ENCODE data around the gene DENND2A.

The DENND2A gene

DNA sequence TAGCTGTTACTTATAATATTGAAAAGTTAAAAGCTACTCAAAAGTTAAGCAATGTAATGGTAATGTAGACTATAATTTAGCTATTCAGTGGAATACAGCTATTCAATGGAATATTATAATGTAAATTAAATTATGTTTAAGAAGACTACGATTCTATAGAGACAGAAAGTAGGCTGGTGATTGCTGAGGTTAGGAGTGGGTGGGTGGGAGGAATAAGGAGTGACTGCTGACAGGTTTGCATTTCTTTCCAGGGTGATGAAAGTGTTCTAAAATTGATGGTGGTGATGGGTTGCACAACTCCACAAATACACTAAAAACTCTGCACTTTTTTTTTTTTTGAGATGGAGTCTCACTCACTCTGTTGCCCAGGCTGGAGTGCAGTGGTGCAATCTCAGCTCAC lies 21.4 kb downstream of the DENND2A start:
- DNase-seq (ENCODE audit: low read depth): no peak

- no peak for DNase-seq (ENCODE audit: low read depth)
Measured at GRCh38 chr7:140618306-140618705, 22.3 kb downstream of the DENND2A start.

- DNase-seq (ENCODE audit: low read depth): no peak
Measured at GRCh38 chr7:140617081-140617480, 23.5 kb downstream of the DENND2A start.

- DNase-seq (ENCODE audit: low read depth): no peak
Measured at GRCh38 chr7:140616328-140616727, 24.3 kb downstream of the DENND2A start.

DNA sequence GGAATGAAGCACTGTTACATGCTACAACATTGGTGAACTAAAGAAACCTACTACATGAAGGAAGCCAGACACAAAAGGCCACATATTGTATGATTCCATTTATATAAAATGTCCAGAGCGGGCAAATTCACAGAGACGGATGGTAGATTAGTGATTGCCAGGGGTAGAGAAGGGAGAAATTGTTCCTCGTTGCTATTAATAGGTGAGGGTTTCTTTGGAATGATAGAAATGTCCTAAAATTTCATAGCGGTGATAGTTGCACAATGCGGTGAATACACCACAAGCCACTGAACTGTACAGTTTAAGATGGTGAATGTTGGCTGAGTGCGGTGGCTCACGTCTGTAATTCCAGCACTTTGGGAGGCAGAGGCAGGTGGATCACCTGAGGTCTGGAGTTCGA lies 29.0 kb downstream of the DENND2A start:
- DNase-seq (ENCODE audit: low read depth): no peak

DNA sequence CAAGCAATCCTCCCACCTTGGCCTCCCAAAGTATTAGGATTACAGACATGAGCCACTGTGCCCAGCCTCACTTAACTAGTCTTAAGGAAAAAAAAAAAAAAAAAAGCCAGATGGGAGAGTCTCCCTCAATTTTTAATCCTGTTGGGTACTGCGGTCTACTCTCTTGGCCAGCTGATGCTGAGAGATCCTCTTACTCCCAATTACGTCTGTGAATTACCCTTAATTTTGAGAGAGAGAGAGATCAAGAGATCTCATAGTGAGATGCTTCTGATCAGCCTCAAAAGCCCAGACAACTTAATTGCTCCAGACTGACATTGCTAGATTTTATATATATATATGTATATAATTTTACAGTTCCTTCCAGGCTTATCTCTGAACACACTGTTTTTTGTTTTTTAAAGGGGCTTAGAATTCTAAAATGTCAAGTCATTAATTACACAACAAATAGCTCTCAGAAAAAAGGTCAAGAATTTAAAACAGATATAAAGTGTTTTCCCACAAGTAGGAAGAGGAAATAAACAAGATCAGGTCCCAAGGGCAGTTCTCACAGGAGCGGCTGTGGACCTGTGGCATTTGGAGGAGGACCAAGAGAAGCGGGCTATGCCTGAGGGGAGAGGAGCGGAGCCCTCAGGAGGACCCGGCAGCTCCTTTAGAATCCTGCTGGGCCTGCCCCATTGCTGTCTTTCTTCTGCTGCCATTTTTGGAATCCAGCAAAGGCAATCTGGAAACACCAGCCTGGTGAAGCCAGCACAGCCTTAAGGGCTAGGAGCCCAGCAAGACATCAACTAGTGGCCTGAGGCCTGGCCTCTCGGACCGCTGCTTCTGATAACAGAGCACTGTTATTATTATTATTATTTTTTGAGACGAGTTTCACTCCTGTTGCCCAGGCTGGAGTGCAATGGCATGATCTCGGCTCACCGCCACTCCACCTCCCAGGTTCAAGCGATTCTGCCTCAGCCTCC lies 30.1 kb downstream of the DENND2A start:
- no peak for DNase-seq (ENCODE audit: low read depth)

DNA sequence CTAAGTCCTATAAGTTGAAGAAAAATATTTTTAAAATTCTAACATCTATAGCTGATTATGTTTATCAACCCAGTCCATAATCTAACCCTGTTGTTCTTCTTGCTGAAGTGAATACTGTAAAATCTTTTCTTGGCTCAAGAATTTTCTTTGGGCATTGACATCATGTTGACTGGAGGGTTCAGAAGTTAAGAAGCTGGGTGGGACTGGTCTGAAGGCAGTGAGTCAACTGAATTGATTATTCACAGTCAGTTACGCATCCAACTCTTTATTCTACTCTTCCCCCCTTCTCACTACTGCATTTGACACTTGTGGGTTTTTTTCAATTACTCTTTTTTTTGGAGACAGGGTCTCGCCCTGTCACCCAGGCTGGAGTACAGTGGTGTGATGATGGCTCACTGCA lies 31.0 kb downstream of the DENND2A start:
- DNase-seq (ENCODE audit: low read depth): no peak

DNA sequence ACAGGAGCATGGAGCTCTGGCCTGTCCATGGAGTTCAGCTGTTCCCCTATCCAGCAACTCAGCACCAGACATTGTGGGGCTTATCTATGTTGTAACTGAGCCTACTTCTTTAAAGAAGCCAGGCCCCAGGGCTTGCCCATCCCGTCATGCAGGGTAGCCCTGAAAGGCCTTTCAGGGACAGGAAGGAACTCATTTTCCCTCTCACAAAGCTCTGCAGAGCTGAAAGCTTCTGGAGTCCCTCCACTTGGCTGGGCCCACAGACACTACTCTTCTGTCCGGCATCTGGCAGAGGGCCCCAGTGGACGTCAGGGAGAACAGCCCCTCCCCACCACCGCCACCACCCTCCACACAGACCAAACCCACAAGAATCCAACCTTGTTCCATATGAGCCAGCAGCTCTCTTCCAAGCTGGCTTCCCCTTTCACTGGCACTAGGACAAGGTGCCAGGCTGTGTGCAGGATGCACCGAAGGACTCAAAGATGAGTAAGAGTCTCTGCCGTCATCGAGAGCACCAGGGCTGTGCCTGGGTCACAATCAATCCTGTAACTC lies 33.1 kb downstream of the DENND2A start:
- DNase-seq (ENCODE audit: low read depth): no peak

- DNase-seq (ENCODE audit: low read depth): no peak
Measured at GRCh38 chr7:140605337-140605736, 35.3 kb downstream of the DENND2A start.

DNA sequence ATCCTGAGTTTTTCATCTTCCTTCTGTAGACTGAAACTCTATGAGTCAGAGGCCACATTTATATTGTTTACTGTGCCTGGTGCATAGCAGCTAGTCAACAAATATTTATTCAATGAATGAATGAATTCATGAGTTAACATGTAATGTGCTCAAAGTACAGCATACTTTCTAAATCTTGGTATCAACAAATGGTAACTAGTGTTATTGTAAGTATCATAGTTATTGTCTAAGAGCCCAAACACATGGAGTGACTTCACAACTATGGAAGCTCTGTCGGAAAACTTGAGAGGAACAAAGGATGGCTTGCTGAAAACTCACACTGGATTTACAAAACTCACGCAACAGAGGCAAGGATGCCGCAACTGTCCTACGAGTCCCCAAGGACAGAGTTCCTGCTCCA lies 35.9 kb downstream of the DENND2A start:
- DNase-seq (ENCODE audit: low read depth): no peak

DNA sequence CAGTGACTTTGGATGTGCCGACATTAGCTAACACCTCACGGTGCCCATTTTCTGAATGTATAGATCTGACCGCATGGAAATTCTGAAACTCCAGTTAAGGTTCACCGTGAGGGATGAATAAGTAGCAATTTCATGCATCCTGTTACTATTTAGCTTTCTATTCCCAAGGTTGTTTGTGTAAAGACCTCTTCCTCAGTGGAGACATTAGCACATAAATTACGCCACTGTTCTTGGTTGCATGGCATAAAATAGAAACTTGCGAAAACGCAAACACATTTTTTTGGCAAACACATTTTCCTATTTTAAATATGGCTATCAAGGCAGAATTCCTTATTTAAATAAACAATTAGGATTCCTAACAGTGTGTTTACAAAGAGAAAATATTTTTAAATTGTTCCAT lies 36.5 kb downstream of the DENND2A start:
- DNase-seq (ENCODE audit: low read depth): no peak

GRCh38 chr7:140601566-140602174 lies 38.9 kb downstream of the DENND2A start:
- DNase-seq (ENCODE audit: low read depth): no peak

- DNase-seq (ENCODE audit: low read depth): no peak
Measured at GRCh38 chr7:140600341-140600740, 40.3 kb downstream of the DENND2A start.

- no peak for DNase-seq (ENCODE audit: low read depth)
Measured at GRCh38 chr7:140597428-140597949, 43.1 kb downstream of the DENND2A start.

GRCh38 chr7:140596519-140597427 lies 43.8 kb downstream of the DENND2A start:
- no peak for DNase-seq (ENCODE audit: low read depth)

DNA sequence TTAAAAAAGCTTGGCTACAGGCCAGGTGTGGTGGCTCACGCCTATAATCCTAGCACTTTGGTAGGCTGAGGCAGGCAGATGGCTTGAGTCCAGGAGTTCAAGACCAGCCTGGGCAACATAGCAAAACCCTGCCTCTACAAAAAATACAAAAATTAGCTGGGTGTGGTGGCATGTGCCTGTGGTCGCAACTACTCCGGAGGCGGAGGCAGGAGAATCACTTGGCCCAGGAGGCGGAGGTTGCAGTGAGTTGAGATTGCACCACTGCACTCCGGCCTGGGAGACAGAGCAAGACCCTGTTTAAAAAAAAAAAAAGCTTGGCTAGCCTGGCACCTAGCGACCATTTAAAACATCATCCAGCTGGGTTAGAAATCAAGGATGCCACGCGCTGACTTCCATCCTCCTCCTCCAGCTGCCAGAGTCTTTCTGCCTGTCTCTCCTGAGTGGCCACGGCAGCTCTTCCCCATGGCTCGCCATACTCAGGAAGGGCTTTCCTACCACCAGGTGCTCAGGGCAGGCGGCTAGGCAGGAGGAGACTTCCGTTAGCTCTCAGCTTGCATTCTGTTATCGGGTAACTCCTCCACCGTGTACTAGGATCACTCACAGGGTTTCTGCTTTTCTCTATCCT lies 45.0 kb downstream of the DENND2A start:
- no peak for DNase-seq (ENCODE audit: low read depth)

GRCh38 chr7:140594131-140594691 lies 46.4 kb downstream of the DENND2A start:
- DNase-seq (ENCODE audit: low read depth): no peak

GRCh38 chr7:140593672-140593982 lies 47.0 kb downstream of the DENND2A start:
- no peak for DNase-seq (ENCODE audit: low read depth)

DNA sequence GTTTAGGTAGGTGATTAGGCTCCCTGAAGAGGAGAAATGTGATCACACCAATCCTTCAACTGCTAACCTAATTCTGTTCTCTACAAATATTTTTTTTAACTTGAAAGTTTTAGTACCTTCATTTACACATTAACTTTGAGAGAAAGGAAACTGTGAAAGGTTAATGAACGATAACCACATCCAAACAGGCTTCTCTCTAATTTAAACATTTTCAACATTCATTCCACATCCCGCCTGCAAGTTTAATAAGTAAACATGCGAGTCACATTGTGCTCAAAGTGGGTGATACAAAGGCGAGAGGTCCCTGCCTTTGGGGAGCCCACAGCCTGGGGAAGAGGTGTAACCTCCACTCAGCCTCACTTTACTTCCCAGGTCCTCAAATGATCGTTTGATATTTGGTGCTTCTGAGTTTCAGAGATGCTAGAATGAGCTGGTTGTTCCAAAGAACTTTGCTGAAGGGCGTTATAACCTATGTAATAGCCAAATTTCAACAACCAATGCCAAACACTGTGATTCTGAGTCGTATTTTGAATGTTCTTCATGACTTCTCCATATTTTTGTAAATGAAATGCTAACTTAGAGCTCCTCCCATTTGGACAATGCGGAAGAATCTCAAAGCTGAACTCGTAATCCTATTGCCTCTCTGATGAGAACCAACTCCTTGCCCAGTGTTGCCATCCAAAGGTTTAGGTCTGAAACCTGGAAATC lies 47.5 kb downstream of the DENND2A start:
- DNase-seq (ENCODE audit: low read depth): no peak

- DNase-seq (ENCODE audit: low read depth): no peak
Measured at GRCh38 chr7:140591180-140591902, 49.3 kb downstream of the DENND2A start.
